HCT116 (cell line): ENCODE measurements around the gene GSTO2. TPM values are rescaled to one million over a fixed set of nuclear protein-coding genes. Genes with fewer than 3 reads are reported as not detected.

Experiments
- ATAC-seq: fragments of 200-7000 bp; cut with Tn5 transposase; 2 replicates; pipeline ENCODE4 v1.9.1; 2020; ENCODE audit warnings: mild to moderate bottlenecking, moderate library complexity
- BruUV-seq: library from RNA; stranded (reverse); fragments of 400-500 nt; replicated peaks from 2 replicates; lab custom pipeline; 2021; lab: Mats Ljungman, UMichigan
- CTCF ChIA-PET: fragments of 300-600 bp; sonication (Branson Sonifier 250); formaldehyde crosslinking; loops from one replicate; lab custom pipeline; 2021; ENCODE audit warnings: antibody characterized with exemption; lab: Charles Lee
- POLR2A ChIA-PET: fragments of 300-600, 350-600 bp; sonication (Branson Sonifier 250); formaldehyde crosslinking; loops from one replicate; lab custom pipeline; 2021; ENCODE audit warnings: antibody characterized with exemption; lab: Charles Lee
- RAD21 ChIA-PET, 2 experiments: fragments of 300-600 bp; sonication (Branson Sonifier 250); formaldehyde crosslinking; loops; one replicate each; lab custom pipeline; 2023; ENCODE audit warnings: low total read pairs in 2 of 2; ENCODE audit not compliant: uncharacterized antibody in 2 of 2, unreplicated experiment in 2 of 2, low non-redundant PET in 1 of 2; lab: Charles Lee
- DNase-seq: peaks from one replicate; pipeline ENCODE4 v3.0.0-alpha.2; 2010; ENCODE audit warnings: low read depth, low spot score
- H2AFZ ChIP-seq: fragments of 200-600 bp; shearing (Covaris generic), sonication (generic); 2 replicates; pipeline ENCODE4 v1.6.1; 2017; ENCODE audit warnings: low read depth, mixed run types, mixed read lengths, antibody characterized with exemption, low read length; ENCODE audit not compliant: poor library complexity, severe bottlenecking
- H3K27ac ChIP-seq: 2 replicates; pipeline ENCODE4 v1.5.1; 2012; ENCODE audit warnings: low read depth, low read length
- H3K27me3 ChIP-seq: fragments of 200-600 bp; sonication (generic); 2 replicates; pipeline ENCODE4 v1.6.1; 2016; ENCODE audit warnings: mixed run types, low read length, mixed read lengths; ENCODE audit not compliant: insufficient read depth
- H3K36me3 ChIP-seq, 2 experiments: fragments of 200-500 bp in 1 of 2; fragments of 200-600 bp in 1 of 2; sonication (Bioruptor generic) in 1 of 2; sonication (generic) in 1 of 2; 2 replicates each; pipeline versions ENCODE4 v1.5.1 to v1.6.1; 2014 to 2016; ENCODE audit warnings: low read length in 2 of 2, inconsistent platforms in 1 of 2, mixed read lengths in 1 of 2, mixed run types in 1 of 2; ENCODE audit not compliant: insufficient read depth in 2 of 2, control insufficient read depth in 1 of 2
- H3K4me1 ChIP-seq, 2 experiments: fragments of 200-600 bp in 1 of 2; sonication (generic) in 1 of 2; 2 replicates each; pipeline versions ENCODE4 v1.5.1 to v1.6.1; 2012 to 2017; ENCODE audit warnings: low read length in 2 of 2, inconsistent platforms in 1 of 2, mild to moderate bottlenecking in 1 of 2, mixed read lengths in 1 of 2, mixed run types in 1 of 2, moderate library complexity in 1 of 2; ENCODE audit not compliant: insufficient read depth in 2 of 2, control insufficient read depth in 1 of 2
- H3K4me2 ChIP-seq: fragments of 200-600 bp; sonication (generic); 2 replicates; pipeline ENCODE4 v1.6.1; 2017; ENCODE audit warnings: mixed run types, low read length, mixed read lengths
- H3K4me3 ChIP-seq, 2 experiments: fragments of 200-600 bp in 1 of 2; sonication (generic) in 1 of 2; replicated peaks in 1 of 2; 2 replicates each; pipeline ENCODE4 v1.5.1; 2011 to 2016; ENCODE audit warnings: low read length in 2 of 2, control low read depth in 1 of 2, low read depth in 1 of 2, mild to moderate bottlenecking in 1 of 2, mixed read lengths in 1 of 2, mixed run types in 1 of 2
- H3K79me2 ChIP-seq: fragments of 200-600 bp; sonication (generic); 2 replicates; pipeline ENCODE4 v1.6.1; 2017; ENCODE audit warnings: mild to moderate bottlenecking, mixed run types, low read length, moderate library complexity, mixed read lengths; ENCODE audit not compliant: insufficient read depth
- H3K9ac ChIP-seq: fragments of 200-600 bp; sonication (generic); 2 replicates; pipeline ENCODE4 v1.6.1; 2016; ENCODE audit warnings: low read length, mixed read lengths
- H3K9me2 ChIP-seq: fragments of 200-600 bp; sonication (generic), shearing (Covaris generic); 2 replicates; pipeline ENCODE4 v1.6.1; 2017; ENCODE audit warnings: mixed run types, mild to moderate bottlenecking, moderate library complexity; ENCODE audit not compliant: insufficient read depth
- H3K9me3 ChIP-seq, 2 experiments: fragments of 200-500 bp in 1 of 2; fragments of 200-600 bp in 1 of 2; sonication (Bioruptor generic) in 1 of 2; sonication (generic) in 1 of 2; 2 replicates each; pipeline ENCODE4 v1.6.1; 2014 to 2017; ENCODE audit warnings: low read length in 2 of 2, mixed read lengths in 2 of 2, inconsistent platforms in 1 of 2, low read depth in 1 of 2, mild to moderate bottlenecking in 1 of 2, mixed run types in 1 of 2, moderate library complexity in 1 of 2; ENCODE audit not compliant: control insufficient read depth in 1 of 2, insufficient read depth in 1 of 2
- H4K20me1 ChIP-seq: fragments of 200-600 bp; sonication (generic), shearing (Covaris generic); 2 replicates; pipeline ENCODE4 v1.6.1; 2017; ENCODE audit warnings: mixed run types, mild to moderate bottlenecking, moderate library complexity; ENCODE audit not compliant: insufficient read depth
- CBX3 ChIP-seq: IDR thresholded peaks from 2 replicates; pipeline ENCODE4 v1.6.1; 2012; ENCODE audit warnings: low read depth
- CTCF ChIP-seq, 3 experiments: fragments of 200-600 bp in 1 of 3; sonication (generic) in 1 of 3; IDR thresholded peaks in 2 of 3; conservative IDR thresholded peaks in 1 of 3; 2 replicates each; pipeline ENCODE4 v1.5.1; 2012 to 2017; ENCODE audit warnings: low read depth in 2 of 3, low read length in 2 of 3, antibody characterized with exemption in 1 of 3, borderline replicate concordance in 1 of 3, control low read depth in 1 of 3, mild to moderate bottlenecking in 1 of 3, mixed read lengths in 1 of 3, mixed run types in 1 of 3, moderate library complexity in 1 of 3; ENCODE audit not compliant: insufficient read depth in 1 of 3
- MAX ChIP-seq: IDR thresholded peaks from 2 replicates; pipeline ENCODE4 v1.6.1; 2012
- POLR2AphosphoS5 ChIP-seq: IDR thresholded peaks from 2 replicates; pipeline ENCODE4 v1.6.1; 2011; ENCODE audit warnings: mild to moderate bottlenecking, low read depth, low read length, moderate library complexity
- SP1 ChIP-seq: IDR thresholded peaks from 2 replicates; pipeline ENCODE4 v1.6.1; 2012; ENCODE audit warnings: low read depth
- SRF ChIP-seq: IDR thresholded peaks from 2 replicates; pipeline ENCODE4 v1.6.1; 2012; ENCODE audit warnings: low read depth
- ZFX ChIP-seq: fragments of 450-650 bp; IDR thresholded peaks from 2 replicates; pipeline ENCODE4 v1.6.1; 2017
- intact Hi-C: fragments of 100-400 bp; cut with micrococcal nuclease; formaldehyde crosslinking; loops from 2 replicates; pipeline ENCODE4 v1.10.0; 2022
- total RNA-seq: library from RNA; stranded (reverse); gene quantifications from one replicate; pipeline ENCODE4 v1.2.1, GENCODE V29; 2021; ENCODE audit not compliant: unreplicated experiment

The GSTO2 gene
- total RNA-seq, 1 experiment from 2014 or later = 115 TPM

GRCh38 chr10:104301907-104302690 lies 33.1 kb downstream of the GSTO2 start:
- no peak overlapping the region for H3K9ac ChIP-seq
- H3K4me2 ChIP-seq = no peak overlapping the region
- peaks cover 0 to 2% of the 10 kb centered on the region in 2 experiments; a peak in 1 of 4 replicates for H3K4me1 ChIP-seq
- H3K9me3 ChIP-seq = no peaks in the 10 kb centered on the region
- BruUV-seq = no TSS peak
- no peaks in the 10 kb centered on the region; the same call in 1 of the 2 replicates for H3K79me2 ChIP-seq
- H3K36me3 ChIP-seq = peaks cover 7 to 31% of the 10 kb centered on the region in 2 experiments; a peak in 2 of 4 replicates
- no peaks in the 10 kb centered on the region for H4K20me1 ChIP-seq
- no peak overlapping the region for H3K27ac ChIP-seq
- no peak for ATAC-seq
- ChIA-PET CTCF (interaction anchor here (0.8 to 1.0 kb wide), 2 partner anchors 10 to 51 kb away, joined by 3 read pairs; partner anchors contain the start of gene CFAP58), POLR2A (no interaction called here), RAD21 (no interaction called here)
- intact Hi-C loops = no loop called here
- H3K9me2 ChIP-seq = no peaks in the 10 kb centered on the region
- TF ChIP-seq SP1 = no peak
- no peak for TF ChIP-seq ZFX
- TF ChIP-seq POLR2AphosphoS5 = no peak
- TF ChIP-seq CBX3 = 0 out of 2 replicates have a peak, but pooled peaks have one; percentile 28
- no peak for TF ChIP-seq SRF
- no peak for TF ChIP-seq CTCF (IDR thresholded peaks at IDR 0.05 in 2 of 3, conservative IDR thresholded peaks at IDR 0.05 in 1 of 3; ENCODE audit: borderline replicate concordance in 1 of 3, insufficient read depth in 1 of 3, low read depth in 2 of 3, low read length in 2 of 3)
- TF ChIP-seq MAX = 0 out of 2 replicates have a peak, but pooled peaks have one; percentile 15
- H3K4me3 ChIP-seq = no peak overlapping the region
- H2AFZ ChIP-seq = no peak overlapping the region
- no peaks in the 10 kb centered on the region for H3K27me3 ChIP-seq
- no peak for DNase-seq
